GM20431 (cell line): ENCODE results near the gene CARS1.

Experiments
- in situ Hi-C: fragments of 300-500 bp; cut with MseI, MboI; formaldehyde crosslinking; loops from one replicate; pipeline ENCODE4 v1.15.0; 2020; ENCODE audit warnings: low sequenced_read_pairs; ENCODE audit not compliant: unreplicated experiment

CARS1 gene

GRCh38 chr11:3091081-3091845 lies 34.0 kb upstream of the CARS1 start:
- in situ Hi-C loops = loop anchor here (25.0 kb wide), 1 partner anchor 554 kb away; no protein-coding TSS in a partner anchor

- in situ Hi-C loops = loop anchor here (25.0 kb wide), 1 partner anchor 553 kb away; no protein-coding TSS in a partner anchor
These were observed 33.1 kb upstream of the CARS1 start for GRCh38 chr11:3090096-3090901.

GRCh38 chr11:3089236-3090061 lies 32.2 kb upstream of the CARS1 start:
- in situ Hi-C loops = loop anchor here (25.0 kb wide), 1 partner anchor 552 kb away; no protein-coding TSS in a partner anchor

- in situ Hi-C loops = loop anchor here (25.0 kb wide), 1 partner anchor 552 kb away; no protein-coding TSS in a partner anchor
These were observed 31.6 kb upstream of the CARS1 start for GRCh38 chr11:3088806-3089205.

- in situ Hi-C loops = loop anchor here (25.0 kb wide), 1 partner anchor 551 kb away; no protein-coding TSS in a partner anchor
These were observed 30.9 kb upstream of the CARS1 start for GRCh38 chr11:3087821-3088800.

GRCh38 chr11:3087373-3087772 lies 30.1 kb upstream of the CARS1 start:
- in situ Hi-C loops = loop anchor here (25.0 kb wide), 1 partner anchor 550 kb away; no protein-coding TSS in a partner anchor

- in situ Hi-C loops = loop anchor here (25.0 kb wide), 1 partner anchor 549 kb away; no protein-coding TSS in a partner anchor
These were observed 29.5 kb upstream of the CARS1 start for GRCh38 chr11:3086671-3087150.

GRCh38 chr11:3086114-3086513 lies 28.9 kb upstream of the CARS1 start:
- in situ Hi-C loops = loop anchor here (25.0 kb wide), 1 partner anchor 549 kb away; no protein-coding TSS in a partner anchor

GRCh38 chr11:3085052-3085451 lies 27.8 kb upstream of the CARS1 start:
- in situ Hi-C loops = loop anchor here (25.0 kb wide), 1 partner anchor 548 kb away; no protein-coding TSS in a partner anchor

GRCh38 chr11:3083321-3083720 lies 26.1 kb upstream of the CARS1 start:
- in situ Hi-C loops = loop anchor here (25.0 kb wide), 1 partner anchor 546 kb away; no protein-coding TSS in a partner anchor

- in situ Hi-C loops = loop anchor here (25.0 kb wide), 1 partner anchor 544 kb away; no protein-coding TSS in a partner anchor
These were observed 24.1 kb upstream of the CARS1 start for GRCh38 chr11:3081386-3081751.

GRCh38 chr11:3080733-3081385 lies 23.6 kb upstream of the CARS1 start:
- in situ Hi-C loops = loop anchor here (25.0 kb wide), 1 partner anchor 544 kb away; no protein-coding TSS in a partner anchor

GRCh38 chr11:3080104-3080503 lies 22.9 kb upstream of the CARS1 start:
- in situ Hi-C loops = loop anchor here (25.0 kb wide), 1 partner anchor 543 kb away; no protein-coding TSS in a partner anchor

- in situ Hi-C loops = loop anchor here (25.0 kb wide), 1 partner anchor 541 kb away; no protein-coding TSS in a partner anchor
These were observed 20.7 kb upstream of the CARS1 start for GRCh38 chr11:3077846-3078440.

GRCh38 chr11:3077189-3077836 lies 20.1 kb upstream of the CARS1 start:
- in situ Hi-C loops = loop anchor here (25.0 kb wide), 1 partner anchor 540 kb away; no protein-coding TSS in a partner anchor

- in situ Hi-C loops = loop anchor here (25.0 kb wide), 1 partner anchor 538 kb away; no protein-coding TSS in a partner anchor
These were observed 17.8 kb upstream of the CARS1 start for GRCh38 chr11:3074912-3075589.
